Activated CD8-positive, alpha-beta memory T cell treated with anti-CD3 and anti-CD28 coated beads for 48 hours (primary cell): Measurements from ENCODE around the gene TGFB2.

ENCODE experiments used
- DNase-seq, 3 experiments: peaks; one replicate each; pipeline ENCODE4 v3.0.0-alpha.2; 2020; ENCODE audit warnings: low read depth in 2 of 3, low spot score in 2 of 3

Gene TGFB2

DNA sequence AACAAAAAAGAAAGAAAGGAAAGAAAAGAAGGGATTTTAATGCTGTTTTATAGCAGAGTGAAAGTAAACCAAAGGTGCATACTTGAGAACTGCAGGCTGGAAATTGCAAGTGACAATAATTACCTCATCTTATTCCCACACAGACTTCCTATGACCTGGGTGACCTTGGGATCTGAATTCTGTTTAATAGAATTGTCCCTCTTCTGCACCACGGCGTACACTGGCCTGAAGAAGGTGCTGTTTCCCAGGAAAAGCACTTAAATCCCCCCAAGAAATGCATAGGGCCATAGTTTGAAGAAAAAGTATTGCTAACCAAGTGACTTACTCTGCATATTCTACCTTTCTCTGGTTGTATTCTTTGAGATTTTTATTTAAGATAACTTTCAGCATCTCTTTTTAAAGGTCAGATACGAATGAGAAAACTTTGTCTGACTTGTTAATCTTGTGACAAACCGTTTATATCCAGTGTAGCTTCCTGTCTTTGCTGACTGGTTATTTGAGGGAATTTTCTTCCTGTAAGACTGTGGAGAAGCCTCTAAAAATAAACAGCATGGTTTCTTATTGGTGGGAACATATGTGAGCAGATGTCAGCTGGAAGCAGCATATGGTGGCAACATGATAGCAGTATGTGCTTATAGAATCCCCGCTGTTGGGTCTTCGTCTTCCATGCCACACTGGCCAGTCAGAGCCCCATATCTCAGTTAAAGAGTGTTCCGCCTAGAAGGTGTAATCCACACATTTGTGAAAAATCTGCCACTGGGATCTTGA lies 16.3 kb downstream of the TGFB2 start:
- DNase-seq = no peak

GRCh38 chr1:218362418-218363076 lies 17.4 kb downstream of the TGFB2 start:
- no peak for DNase-seq

DNA sequence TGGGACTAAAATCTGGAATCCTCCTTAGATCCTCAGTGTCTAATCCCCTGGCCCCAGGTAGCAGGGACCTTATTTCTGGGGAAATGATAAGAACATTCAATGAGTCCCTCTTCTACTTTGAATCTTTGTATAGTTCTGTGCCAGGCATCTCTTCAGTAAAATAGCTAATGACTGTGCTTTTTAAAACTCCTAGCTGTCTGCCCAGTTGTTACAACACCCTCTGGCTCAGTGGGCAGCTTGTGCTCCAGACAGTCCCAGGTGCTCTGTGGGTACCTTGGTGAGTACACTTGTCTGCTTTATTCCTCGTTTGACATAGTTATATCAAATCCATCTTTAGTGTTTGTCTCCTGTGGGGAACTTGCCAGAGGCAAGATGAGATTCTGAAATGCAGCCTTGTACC lies 18.0 kb downstream of the TGFB2 start:
- no peak for DNase-seq

- DNase-seq = no peak
These were observed 19.0 kb downstream of the TGFB2 start for GRCh38 chr1:218364028-218364710.

- DNase-seq = no peak
These were observed 20.3 kb downstream of the TGFB2 start for GRCh38 chr1:218365226-218365999.

DNA sequence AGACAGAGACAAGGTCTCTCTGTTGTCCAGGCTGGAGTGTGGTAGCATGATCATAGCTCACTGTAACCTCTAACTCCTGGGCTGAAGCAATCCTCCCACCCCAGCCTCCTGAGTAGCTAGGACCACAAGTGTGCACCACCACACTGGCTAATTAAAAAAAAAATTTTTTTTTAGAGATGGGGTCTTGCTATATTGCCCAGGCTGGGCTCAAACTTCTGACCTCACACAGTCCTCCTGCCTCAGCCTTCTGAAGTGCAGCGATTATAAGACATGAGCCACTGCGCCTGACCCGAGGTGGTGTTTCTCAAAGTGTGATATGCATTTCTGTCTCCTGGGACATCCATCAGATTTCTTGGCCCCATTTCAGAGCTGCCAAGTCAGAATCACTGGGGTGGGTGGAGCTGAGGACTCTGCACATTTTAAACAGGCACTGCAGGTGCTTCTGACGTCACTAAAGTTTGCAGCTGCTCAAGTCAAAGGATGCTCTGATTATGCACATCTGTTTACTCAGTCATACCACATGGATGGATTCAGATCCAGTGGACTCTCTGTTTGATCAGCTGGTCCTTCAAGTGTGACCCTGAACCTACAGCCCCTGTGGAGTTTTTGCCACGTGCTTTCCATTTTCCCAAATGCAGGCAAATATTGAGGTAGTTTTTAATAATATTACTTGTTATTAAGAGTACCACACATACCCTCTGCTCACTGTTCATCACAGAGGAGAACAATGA lies 21.4 kb downstream of the TGFB2 start:
- DNase-seq = no peak

- no peak for DNase-seq
These were observed 22.0 kb downstream of the TGFB2 start for GRCh38 chr1:218367118-218367517.

- no peak for DNase-seq
These were observed 23.6 kb downstream of the TGFB2 start for GRCh38 chr1:218368686-218369085.

DNA sequence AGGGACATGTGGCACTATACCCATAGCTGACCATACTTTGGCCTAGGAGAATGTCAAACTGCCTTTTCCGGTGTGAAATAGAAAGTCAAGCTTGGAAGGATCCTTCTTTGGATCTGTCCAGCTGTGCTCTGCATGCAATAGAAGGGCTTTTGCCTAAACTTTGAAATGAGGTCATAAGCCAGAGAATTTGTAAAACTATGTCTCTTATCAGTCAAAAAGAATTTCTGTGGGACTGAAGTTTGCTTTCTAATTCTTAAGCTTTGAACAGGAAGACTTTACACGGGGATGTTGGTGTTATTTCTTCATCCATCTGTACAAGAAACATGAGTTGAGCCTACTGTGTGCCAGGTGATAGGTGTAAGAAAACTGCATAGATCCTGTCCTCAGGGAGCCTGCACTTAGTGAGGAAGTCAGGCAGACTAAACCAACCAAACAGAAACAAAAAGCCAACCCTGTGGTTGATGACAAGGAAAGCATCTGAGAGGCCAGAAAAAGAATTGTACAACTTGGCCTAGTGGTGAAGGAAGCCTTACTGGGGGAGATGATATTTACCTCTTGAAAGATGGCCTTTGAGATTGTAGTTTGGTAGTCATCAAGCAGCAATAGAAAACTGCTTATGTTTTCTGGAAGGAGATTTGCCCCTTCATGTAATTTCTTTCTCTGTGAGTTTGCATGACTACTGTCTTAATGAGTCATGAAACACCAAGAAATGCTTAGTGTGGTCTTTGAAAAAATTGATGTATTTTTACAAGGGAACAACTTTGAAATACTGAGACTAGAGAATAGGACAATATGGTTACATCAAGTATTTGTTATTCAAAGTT lies 24.8 kb downstream of the TGFB2 start:
- no peak for DNase-seq

DNA sequence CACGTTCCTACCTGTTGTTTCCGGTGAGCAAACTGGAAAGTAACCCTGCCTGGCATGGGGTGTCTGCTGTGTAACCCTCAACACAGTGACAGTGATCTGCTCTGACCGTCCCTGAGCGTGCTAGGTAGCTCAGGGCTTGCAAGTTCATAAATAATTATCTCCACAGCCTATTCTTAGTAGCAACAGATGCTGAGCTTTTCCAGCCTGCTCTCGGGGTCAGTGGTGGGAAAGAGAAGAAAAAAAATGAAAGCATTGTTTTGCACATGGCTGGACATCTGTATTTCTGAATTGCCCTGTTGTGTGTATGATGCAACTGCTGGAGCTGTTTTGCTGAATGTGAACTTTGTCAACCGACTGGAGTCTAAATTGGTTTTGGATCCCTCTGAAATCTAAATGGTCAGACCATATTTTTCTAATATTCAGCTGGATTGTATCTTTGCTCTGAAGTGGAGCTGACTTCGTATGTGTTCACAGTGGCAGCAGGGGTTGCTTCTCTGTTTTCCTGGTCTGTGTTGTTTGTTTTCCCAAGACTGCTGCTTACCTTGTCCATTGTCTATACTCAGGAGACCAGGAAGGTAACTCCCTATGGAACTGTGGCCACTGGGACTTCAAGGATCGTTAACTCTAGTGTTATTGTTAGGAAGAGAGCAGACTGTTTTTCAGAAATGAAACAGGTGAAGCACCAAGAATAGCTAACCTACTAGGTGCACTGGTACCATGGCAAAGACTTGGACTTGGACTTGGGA lies 27.0 kb downstream of the TGFB2 start:
- DNase-seq = no peak

DNA sequence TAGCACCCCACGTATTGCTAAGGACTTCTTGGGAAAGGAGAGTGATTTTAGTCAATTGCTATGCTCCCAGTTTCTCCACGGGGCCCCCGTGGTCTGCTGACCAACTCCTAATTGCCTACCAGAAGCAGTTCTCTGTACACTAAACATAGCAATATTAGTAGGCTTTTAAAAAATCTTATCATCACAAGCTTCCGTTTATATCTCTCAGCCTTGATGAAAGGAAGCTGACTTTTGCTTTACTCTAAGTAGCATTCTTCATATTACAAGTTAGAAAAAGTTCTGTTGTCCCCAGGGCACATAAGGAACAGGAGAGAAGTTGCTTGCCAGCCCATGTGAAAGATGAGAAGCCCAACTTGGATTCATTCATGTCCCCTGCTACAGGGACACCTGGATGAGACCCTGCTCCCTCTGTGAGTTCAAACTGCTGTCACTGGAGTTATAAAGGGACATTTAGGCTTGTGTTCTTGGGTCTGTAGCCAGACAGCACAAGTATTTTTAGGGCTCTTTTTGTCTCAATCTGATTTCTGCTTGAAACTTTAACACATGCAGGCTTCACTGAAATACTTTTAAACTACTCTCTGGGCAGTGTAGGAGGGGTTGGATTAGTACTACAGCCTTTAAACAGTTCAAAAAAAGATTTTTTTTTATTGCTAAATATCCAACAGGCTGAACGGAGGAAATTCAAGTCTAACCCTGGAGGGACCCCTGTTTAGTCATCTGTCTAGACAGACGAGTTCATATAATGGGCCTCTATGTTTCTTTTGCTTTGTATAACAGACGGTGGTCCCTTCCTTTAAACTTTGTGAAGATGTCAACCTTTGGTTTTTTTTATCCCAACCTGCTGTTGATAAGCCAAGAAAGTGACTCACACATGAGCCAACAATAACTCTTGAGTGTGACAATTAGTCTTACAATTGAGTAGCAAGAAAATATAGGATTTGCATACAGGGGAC lies 29.5 kb downstream of the TGFB2 start:
- no peak for DNase-seq

DNA sequence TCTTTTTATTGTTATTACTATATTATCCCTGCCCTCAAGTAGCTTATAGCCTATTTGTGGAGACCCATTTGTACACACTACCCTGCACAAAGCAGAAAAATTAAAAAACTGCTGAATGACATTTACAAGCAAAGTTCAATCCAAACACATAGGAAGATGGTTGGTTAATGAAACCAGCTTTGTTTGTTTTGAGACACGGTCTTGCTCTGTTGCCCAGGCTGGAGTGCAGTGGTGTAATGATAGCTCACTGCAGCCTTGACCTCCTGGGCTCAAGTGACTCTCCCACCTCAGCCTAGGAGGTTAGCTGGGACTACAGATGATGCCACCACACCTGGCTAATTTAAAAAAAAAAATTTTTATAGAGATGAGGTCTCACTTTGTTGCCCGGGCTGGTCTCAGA lies 31.6 kb downstream of the TGFB2 start:
- no peak for DNase-seq

GRCh38 chr1:218377143-218377660 lies 32.1 kb downstream of the TGFB2 start:
- DNase-seq = peak; percentile 3 to 42 (median 12)

- DNase-seq = no peak
These were observed 35.2 kb downstream of the TGFB2 start for GRCh38 chr1:218380125-218380977.

DNA sequence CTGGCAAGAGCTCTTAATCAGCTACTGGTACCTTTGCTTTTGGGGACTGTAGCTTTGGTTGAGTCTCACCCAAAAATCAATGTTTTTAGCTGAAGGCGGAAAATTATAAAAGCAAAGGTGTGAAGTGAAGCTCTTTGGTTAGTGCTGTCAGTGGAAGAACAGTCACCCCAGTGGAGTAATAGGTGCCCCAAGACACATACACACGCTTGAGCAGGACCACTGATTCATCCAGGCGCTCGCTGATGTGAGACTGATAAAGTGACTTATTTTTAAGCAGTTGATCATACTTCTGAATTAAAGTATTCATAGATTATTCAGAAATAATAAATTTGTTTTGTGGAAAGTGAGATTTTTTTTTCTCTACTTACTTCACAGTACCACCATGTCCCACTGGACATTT lies 37.1 kb downstream of the TGFB2 start:
- DNase-seq = no peak

- no peak for DNase-seq
These were observed 37.9 kb downstream of the TGFB2 start for GRCh38 chr1:218383051-218383450.

- DNase-seq = no peak
These were observed 38.5 kb downstream of the TGFB2 start for GRCh38 chr1:218383681-218384080.
